ENCODE results near the gene BRMS1L. TPM values are rescaled to one million over a fixed set of nuclear protein-coding genes. Genes with fewer than 3 reads are reported as not detected.
"Not testable (repeated sequence)": the region's sequence is repeated elsewhere in the genome, so short reads cannot be mapped to it uniquely, and the experiment has no call there.

The BRMS1L gene
- total RNA-seq, 1 donor from 2014 or later: 16.8 TPM

DNA sequence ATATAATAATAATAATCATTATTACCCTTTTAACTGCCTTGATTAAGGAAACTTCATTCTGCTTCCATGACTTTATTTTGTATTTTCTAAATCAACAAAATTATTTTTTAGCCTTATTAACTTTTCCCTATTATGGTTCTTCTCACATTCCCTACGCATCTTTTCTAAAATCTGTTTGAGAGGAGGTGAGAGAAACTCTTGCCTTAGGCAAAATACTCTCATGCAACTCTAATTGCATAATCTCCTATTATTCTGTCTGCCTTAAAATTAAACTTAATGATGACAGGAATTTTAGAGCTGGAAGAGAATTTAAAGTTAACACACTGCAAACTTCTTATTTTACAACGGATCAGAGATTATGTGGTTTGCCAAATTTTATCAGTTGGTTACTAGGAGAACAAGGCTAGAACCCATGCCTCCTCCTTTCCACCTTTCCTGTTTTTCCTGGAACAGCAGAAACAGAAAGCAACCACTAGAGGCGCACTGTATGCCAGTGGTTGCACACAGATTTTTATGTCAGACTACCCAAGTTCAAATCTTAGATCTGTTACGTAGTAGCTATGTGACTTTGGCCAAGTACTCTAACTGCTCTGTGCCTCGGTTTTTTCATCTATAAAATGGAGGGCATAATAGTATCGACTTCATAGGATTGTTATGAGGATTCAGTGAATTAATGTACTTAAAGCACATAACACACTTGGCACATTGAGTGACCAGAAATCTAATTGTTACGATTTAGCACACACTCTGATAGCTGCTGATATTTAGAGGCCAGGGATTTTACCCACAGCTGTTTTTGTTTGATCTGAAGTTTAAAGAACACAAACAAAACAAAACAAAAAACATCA, 4.3 kb upstream of the BRMS1L start:
- Mint-ChIP-seq H3K4me1 (ENCODE audit: unreplicated experiment) (peaks cover 7% of the 10 kb centered on the region), H3K27me3 (ENCODE audit: unreplicated experiment) (peaks cover 3% of the 10 kb centered on the region), H3K9me3 (ENCODE audit: unreplicated experiment) (no peaks in the 10 kb centered on the region), H3K27ac (ENCODE audit: unreplicated experiment) (no peak overlapping the region), H3K4me3 (ENCODE audit: unreplicated experiment) (no peak overlapping the region), H3K36me3 (ENCODE audit: low read depth, unreplicated experiment) (peaks cover 4% of the 10 kb centered on the region)
- TF ChIP-seq, protein P1, sequence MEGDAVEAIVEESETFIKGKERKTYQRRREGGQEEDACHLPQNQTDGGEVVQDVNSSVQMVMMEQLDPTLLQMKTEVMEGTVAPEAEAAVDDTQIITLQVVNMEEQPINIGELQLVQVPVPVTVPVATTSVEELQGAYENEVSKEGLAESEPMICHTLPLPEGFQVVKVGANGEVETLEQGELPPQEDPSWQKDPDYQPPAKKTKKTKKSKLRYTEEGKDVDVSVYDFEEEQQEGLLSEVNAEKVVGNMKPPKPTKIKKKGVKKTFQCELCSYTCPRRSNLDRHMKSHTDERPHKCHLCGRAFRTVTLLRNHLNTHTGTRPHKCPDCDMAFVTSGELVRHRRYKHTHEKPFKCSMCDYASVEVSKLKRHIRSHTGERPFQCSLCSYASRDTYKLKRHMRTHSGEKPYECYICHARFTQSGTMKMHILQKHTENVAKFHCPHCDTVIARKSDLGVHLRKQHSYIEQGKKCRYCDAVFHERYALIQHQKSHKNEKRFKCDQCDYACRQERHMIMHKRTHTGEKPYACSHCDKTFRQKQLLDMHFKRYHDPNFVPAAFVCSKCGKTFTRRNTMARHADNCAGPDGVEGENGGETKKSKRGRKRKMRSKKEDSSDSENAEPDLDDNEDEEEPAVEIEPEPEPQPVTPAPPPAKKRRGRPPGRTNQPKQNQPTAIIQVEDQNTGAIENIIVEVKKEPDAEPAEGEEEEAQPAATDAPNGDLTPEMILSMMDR (IDR thresholded peaks at IDR 0.05; ENCODE audit: unreplicated experiment): peak; percentile 85
- DNase-seq (ENCODE audit: low spot score): peak; percentile 36

DNA sequence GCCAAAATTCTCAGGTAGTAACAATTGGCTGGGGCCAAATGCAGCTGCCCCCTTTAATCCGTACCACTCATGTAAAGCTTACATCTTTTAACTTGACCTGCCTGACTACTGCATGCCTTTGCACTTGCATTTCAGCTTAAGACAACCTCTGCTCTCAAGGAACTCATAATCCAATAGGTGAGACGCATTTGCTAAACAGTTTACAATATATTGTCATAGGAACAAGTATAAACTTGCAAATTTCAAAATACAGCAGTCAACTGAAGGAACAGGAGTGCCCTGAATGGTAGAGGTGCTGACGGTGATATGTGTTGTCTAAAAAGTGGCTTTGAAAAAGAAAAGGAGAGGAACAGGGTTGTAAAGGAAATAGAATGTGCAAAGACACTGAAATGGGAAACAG, 3.6 kb upstream of the BRMS1L start:
- TF ChIP-seq, protein P1 (IDR thresholded peaks at IDR 0.05; ENCODE audit: unreplicated experiment): no peak
- DNase-seq (ENCODE audit: low spot score): no peak
- Mint-ChIP-seq H3K9me3 (ENCODE audit: unreplicated experiment) (no peaks in the 10 kb centered on the region), H3K27ac (ENCODE audit: unreplicated experiment) (no peak overlapping the region), H3K4me1 (ENCODE audit: unreplicated experiment) (peaks cover 14% of the 10 kb centered on the region), H3K27me3 (ENCODE audit: unreplicated experiment) (peaks cover 7% of the 10 kb centered on the region), H3K36me3 (ENCODE audit: low read depth, unreplicated experiment) (peaks cover 4% of the 10 kb centered on the region), H3K4me3 (ENCODE audit: unreplicated experiment) (no peak overlapping the region)

DNA sequence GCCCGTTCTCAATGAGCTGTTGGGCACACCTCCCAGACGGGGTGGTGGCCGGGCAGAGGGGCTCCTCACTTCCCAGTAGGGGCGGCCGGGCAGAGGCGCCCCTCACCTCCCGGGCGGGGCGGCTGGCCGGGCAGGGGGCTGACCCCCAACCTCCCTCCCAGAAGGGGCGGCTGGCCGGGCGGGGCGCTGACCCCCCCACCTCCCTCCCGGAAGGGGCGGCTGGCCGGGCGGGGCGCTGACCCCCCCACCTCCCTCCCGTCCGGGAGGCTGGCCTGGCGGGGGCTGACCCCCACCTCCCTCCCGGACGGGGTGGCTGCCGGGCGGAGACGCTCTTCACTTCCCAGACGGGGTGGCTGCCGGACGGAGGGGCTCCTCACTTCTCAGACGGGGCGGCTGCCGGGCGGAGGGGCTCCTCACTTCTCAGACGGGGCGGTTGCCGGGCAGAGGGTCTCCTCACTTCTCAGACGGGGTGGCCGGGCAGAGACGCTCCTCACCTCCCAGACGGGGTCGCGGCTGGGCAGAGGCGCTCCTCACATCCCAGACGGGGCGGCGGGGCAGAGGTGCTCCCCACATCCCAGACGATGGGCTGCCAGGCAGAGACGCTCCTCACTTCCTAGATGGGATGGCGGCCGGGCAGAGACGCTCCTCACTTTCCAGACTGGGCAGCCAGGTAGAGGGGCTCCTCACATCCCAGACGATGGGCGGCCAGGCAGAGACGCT, 1.5 kb upstream of the BRMS1L start:
- peaks cover 19% of the 10 kb centered on the region for H3K4me1 Mint-ChIP-seq (ENCODE audit: unreplicated experiment)
- H3K9me3 Mint-ChIP-seq (ENCODE audit: unreplicated experiment); H3K4me3 Mint-ChIP-seq (ENCODE audit: unreplicated experiment); H3K27me3 Mint-ChIP-seq (ENCODE audit: unreplicated experiment); H3K36me3 Mint-ChIP-seq (ENCODE audit: low read depth, unreplicated experiment); DNase-seq (ENCODE audit: low spot score); H3K27ac Mint-ChIP-seq (ENCODE audit: unreplicated experiment): not testable (repeated sequence)

DNA sequence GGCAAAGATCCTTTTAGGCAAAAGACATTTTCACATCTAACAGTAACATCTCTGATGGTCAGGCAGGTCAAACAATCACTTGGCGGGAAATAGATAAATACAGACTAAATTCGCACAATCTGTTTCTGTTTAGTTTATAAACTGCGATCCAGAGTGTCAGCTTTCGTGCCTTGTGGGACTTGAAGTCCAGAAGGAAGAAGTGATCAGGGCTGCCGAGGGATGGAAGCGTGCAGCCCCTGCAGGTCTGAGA, 245 bp upstream of the BRMS1L start:
- TF ChIP-seq, protein P1 (IDR thresholded peaks at IDR 0.05; ENCODE audit: unreplicated experiment): no peak
- H3K27me3 Mint-ChIP-seq (ENCODE audit: unreplicated experiment): peaks cover 8% of the 10 kb centered on the region
- DNase-seq (ENCODE audit: low spot score): no peak
- H3K4me1 Mint-ChIP-seq (ENCODE audit: unreplicated experiment): peaks cover 18% of the 10 kb centered on the region
- no peaks in the 10 kb centered on the region for H3K9me3 Mint-ChIP-seq (ENCODE audit: unreplicated experiment)
- peaks cover 4% of the 10 kb centered on the region for H3K36me3 Mint-ChIP-seq (ENCODE audit: low read depth, unreplicated experiment)
- peak overlapping the region; percentile 90 for H3K27ac Mint-ChIP-seq (ENCODE audit: unreplicated experiment)
- peak overlapping the region; percentile 96 for H3K4me3 Mint-ChIP-seq (ENCODE audit: unreplicated experiment)

DNA sequence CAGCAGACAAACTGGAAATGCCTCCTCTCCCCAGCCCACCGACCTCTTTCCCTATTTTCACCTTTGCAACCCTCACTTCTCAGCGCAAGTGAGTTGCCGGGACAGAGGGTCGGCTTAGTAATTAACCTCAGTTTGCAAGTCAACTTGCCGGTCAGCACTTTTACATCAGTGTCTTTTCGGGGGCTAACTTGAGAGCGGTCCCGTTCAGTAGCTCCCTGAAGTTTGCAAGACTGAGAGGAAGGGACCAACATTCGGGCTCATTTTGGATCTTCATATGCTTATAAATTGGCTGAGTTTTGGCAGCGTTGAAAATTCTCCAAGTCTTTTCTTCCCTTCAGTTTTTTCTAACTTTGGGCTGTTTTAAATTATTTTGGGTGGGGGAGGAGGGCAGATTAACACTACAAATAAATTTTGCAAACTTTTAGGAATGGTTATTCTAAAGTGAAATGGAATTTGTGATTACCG, 846 bp downstream of the BRMS1L start:
- Mint-ChIP-seq H3K36me3 (ENCODE audit: low read depth, unreplicated experiment) (peaks cover 4% of the 10 kb centered on the region), H3K4me3 (ENCODE audit: unreplicated experiment) (peak overlapping the region; percentile 96), H3K9me3 (ENCODE audit: unreplicated experiment) (no peaks in the 10 kb centered on the region), H3K27me3 (ENCODE audit: unreplicated experiment) (peaks cover 8% of the 10 kb centered on the region), H3K27ac (ENCODE audit: unreplicated experiment) (peak overlapping the region; percentile 80), H3K4me1 (ENCODE audit: unreplicated experiment) (peaks cover 16% of the 10 kb centered on the region)
- no peak for DNase-seq (ENCODE audit: low spot score)
- TF ChIP-seq, protein P1 (IDR thresholded peaks at IDR 0.05; ENCODE audit: unreplicated experiment): no peak

Measured in endothelial cell (in vitro differentiated cells).